ENCODE results near the gene HDAC10. TPM values are rescaled to one million over a fixed set of nuclear protein-coding genes. Genes with fewer than 3 reads are reported as not detected.

HDAC10 gene
- total RNA-seq, 1 experiment from 2014 or later: 71.3 TPM

DNA sequence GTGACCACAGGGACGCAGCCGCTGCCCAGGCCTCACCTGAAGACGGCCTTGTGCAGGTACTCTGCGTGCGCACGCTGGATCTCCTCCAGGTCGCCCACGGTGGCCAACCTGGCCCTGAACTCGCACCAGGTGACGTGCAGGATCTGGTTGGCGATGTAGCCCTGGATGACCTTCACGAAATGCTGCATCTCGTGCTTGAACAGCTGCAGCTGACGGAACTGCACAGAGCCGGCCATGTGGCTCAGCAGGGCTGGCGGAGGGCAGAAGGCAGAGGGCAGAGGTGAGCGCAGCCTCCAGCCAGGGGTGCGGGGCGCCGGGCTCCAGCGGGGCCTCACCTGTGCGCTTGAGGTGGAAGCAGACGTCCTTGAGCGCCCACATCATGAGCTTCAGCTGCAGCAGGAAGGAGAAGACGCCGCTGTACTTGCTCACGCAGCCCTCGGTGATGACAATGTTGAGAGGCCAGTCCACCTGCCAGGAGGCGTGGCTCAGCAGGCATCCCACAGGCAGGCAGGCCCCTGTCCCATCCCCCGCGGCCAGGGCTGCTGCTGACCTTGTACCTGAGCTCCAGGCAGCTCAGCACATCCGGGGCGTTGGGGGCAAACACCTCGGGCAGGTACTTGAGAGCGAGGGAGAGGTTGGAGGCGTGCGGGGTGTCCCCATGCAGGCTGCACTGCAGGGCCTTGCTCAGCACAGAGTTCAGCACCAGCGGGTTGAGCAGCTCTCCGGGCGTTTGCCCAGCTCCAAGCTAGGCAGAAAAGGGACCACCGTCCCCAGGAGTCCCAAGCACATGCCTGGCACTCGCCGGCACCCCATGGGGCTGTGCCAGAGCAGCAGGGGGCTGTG lies 32.7 kb downstream of the HDAC10 start:
- H3K27ac ChIP-seq (ENCODE audit: low read length): no peak overlapping the region
- ChIA-PET CTCF (no interaction called here), POLR2A (interaction anchor here (0.6 kb wide), 1 partner anchor 36 kb away, joined by 8 read pairs; no protein-coding TSS in a partner anchor)
- H3K4me1 ChIP-seq (ENCODE audit: control insufficient read depth, insufficient read depth, low read length): no peaks in the 10 kb centered on the region
- DNase-seq (ENCODE audit: low read depth, low spot score) (no peak), ATAC-seq (peak; percentile 14; the same call in 1 of the 2 replicates)
- H3K4me3 ChIP-seq (ENCODE audit: low read depth in 2 of 2, low read length in 2 of 2): no peak overlapping the region
- intact Hi-C loops (cut with micrococcal nuclease; ENCODE audit: unreplicated experiment): no loop called here
- TF ChIP-seq SIN3A (IDR thresholded peaks at IDR 0.05; ENCODE audit: borderline replicate concordance, insufficient read depth, low read depth, low read length) (no peak), REST (IDR thresholded peaks at IDR 0.05; ENCODE audit: insufficient read depth in 1 of 2, low read depth in 2 of 2, low read length in 1 of 2) (no peak), CTCF (IDR thresholded peaks at IDR 0.05) (no peak), TCF7L2 (IDR thresholded peaks at IDR 0.05; ENCODE audit: low read depth, low read length) (no peak), POLR2AphosphoS5 (IDR thresholded peaks at IDR 0.05; ENCODE audit: low read depth, low read length) (no peak)
- no TSS peak for BruUV-seq (replicated peaks)
- no peaks in the 10 kb centered on the region for H3K27me3 ChIP-seq (ENCODE audit: control insufficient read depth, insufficient read depth, low read length)
- H3K36me3 ChIP-seq (ENCODE audit: control insufficient read depth, insufficient read depth, low read length): 0 out of 2 replicates have a peak, but pooled peaks cover 2% of the 10 kb centered on the region
- no peaks in the 10 kb centered on the region for H3K9me3 ChIP-seq (ENCODE audit: control insufficient read depth, insufficient read depth, low read depth, low read length)
- in situ Hi-C loops (cut with HindIII; ENCODE audit: low pct_unique_long_range_greater_than_20kb, low sequenced_read_pairs): no loop called here

DNA sequence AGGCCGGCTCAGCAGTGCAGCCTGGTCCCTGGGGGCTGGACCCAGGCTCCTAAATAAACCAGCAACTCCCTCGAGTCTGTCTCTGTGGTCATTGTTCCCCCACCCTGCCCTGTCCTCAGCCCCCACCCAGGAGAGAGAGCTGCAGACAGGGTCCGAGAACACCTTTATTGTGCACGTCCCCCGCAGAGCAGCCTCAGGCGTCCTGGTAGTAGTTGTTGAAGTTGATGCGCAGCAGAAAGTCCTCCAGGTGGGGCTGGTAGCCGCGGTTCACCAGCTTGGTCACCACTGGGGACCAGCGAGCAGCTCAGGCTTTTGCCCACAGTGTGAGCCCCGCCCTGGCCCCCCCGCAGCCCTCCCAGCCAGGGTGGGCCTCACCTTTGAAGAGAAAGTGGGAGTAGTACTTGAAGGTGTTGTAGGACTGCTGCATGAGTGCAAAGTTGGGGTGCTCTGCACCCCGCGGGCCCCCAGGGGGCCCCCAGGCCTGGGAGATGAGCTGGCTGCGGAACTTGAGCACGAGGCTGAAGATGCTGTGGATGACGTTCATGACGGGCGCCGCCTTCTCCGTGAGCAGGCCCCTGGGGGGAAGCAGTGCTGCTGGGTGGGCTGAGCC lies 33.4 kb downstream of the HDAC10 start:
- TF ChIP-seq TCF7L2 (IDR thresholded peaks at IDR 0.05; ENCODE audit: low read depth, low read length) (no peak), REST (IDR thresholded peaks at IDR 0.05; ENCODE audit: insufficient read depth in 1 of 2, low read depth in 2 of 2, low read length in 1 of 2) (no peak), SIN3A (IDR thresholded peaks at IDR 0.05; ENCODE audit: borderline replicate concordance, insufficient read depth, low read depth, low read length) (no peak), CTCF (IDR thresholded peaks at IDR 0.05) (no peak), POLR2AphosphoS5 (IDR thresholded peaks at IDR 0.05; ENCODE audit: low read depth, low read length) (no peak)

More for the DNA sequence above, 33.4 kb downstream of the HDAC10 start:
- H3K27ac ChIP-seq (ENCODE audit: low read length): no peak overlapping the region
- BruUV-seq (replicated peaks): no TSS peak
- H3K27me3 ChIP-seq (ENCODE audit: control insufficient read depth, insufficient read depth, low read length): no peaks in the 10 kb centered on the region
- ATAC-seq (no peak), DNase-seq (ENCODE audit: low read depth, low spot score) (no peak)
- in situ Hi-C loops (cut with HindIII; ENCODE audit: low pct_unique_long_range_greater_than_20kb, low sequenced_read_pairs) (no loop called here), intact Hi-C loops (cut with micrococcal nuclease; ENCODE audit: unreplicated experiment) (no loop called here)
- no peak overlapping the region for H3K4me3 ChIP-seq (ENCODE audit: low read depth in 2 of 2, low read length in 2 of 2)
- no peaks in the 10 kb centered on the region for H3K9me3 ChIP-seq (ENCODE audit: control insufficient read depth, insufficient read depth, low read depth, low read length)
- 0 out of 2 replicates have a peak, but pooled peaks cover 2% of the 10 kb centered on the region for H3K36me3 ChIP-seq (ENCODE audit: control insufficient read depth, insufficient read depth, low read length)
- no peaks in the 10 kb centered on the region for H3K4me1 ChIP-seq (ENCODE audit: control insufficient read depth, insufficient read depth, low read length)
- ChIA-PET CTCF (no interaction called here), POLR2A (no interaction called here)
